SU-DHL-6 (cell line): Measurements from ENCODE around the gene LTBP2.

Experiments
- H2AFZ ChIP-seq: fragments of 200-600 bp; sonication (generic); 2 replicates; pipeline ENCODE4 v1.6.1; 2014; ENCODE audit warnings: low read depth, mild to moderate bottlenecking, moderate library complexity, mixed read lengths, antibody characterized with exemption, low read length; ENCODE audit not compliant: severe bottlenecking
- H3F3A ChIP-seq: fragments of 200-600 bp; shearing (Covaris generic); 2 replicates; pipeline ENCODE4 v1.6.0; 2016; ENCODE audit warnings: antibody characterized with exemption, mild to moderate bottlenecking; ENCODE audit not compliant: insufficient read depth
- H3K27ac ChIP-seq: fragments of 200-600 bp; sonication (generic); 2 replicates; pipeline ENCODE4 v1.5.1; 2016; ENCODE audit warnings: low read depth, mild to moderate bottlenecking, low read length, moderate library complexity, mixed read lengths
- H3K27me3 ChIP-seq: fragments of 200-600 bp; sonication (generic), shearing (Covaris generic); 2 replicates; pipeline ENCODE4 v1.6.0; 2014; ENCODE audit warnings: mild to moderate bottlenecking, low read length
- H3K36me3 ChIP-seq: fragments of 200-600 bp; sonication (generic); 2 replicates; pipeline ENCODE4 v1.6.1; 2014; ENCODE audit warnings: mild to moderate bottlenecking, low read length, mixed read lengths
- H3K4me2 ChIP-seq: fragments of 300-600, 200-600 bp; shearing (Covaris generic), sonication (generic); 2 replicates; pipeline ENCODE4 v1.6.0; 2014; ENCODE audit warnings: low read length, low read depth, mild to moderate bottlenecking; ENCODE audit not compliant: poor library complexity, severe bottlenecking
- H3K4me3 ChIP-seq: fragments of 200-600 bp; sonication (generic); 2 replicates; pipeline ENCODE4 v1.5.1; 2014; ENCODE audit warnings: antibody characterized with exemption, low read length, mild to moderate bottlenecking, mixed read lengths; ENCODE audit not compliant: insufficient read depth, poor library complexity, severe bottlenecking
- H3K79me2 ChIP-seq: fragments of 200-600 bp; sonication (generic); 2 replicates; pipeline ENCODE4 v1.6.1; 2014; ENCODE audit warnings: mild to moderate bottlenecking, low read length, moderate library complexity; ENCODE audit not compliant: insufficient read depth
- H3K9ac ChIP-seq: fragments of 200-600 bp; sonication (generic); 2 replicates; pipeline ENCODE4 v1.7.0; 2014; ENCODE audit warnings: mild to moderate bottlenecking, low read length
- H3K9me2 ChIP-seq: fragments of 200-600 bp; sonication (generic); replicated peaks from 2 replicates; pipeline ENCODE4 v1.6.1; 2014; ENCODE audit warnings: low read length; ENCODE audit not compliant: insufficient read depth
- H3K9me3 ChIP-seq: fragments of 200-600 bp; sonication (generic); 2 replicates; pipeline ENCODE4 v1.6.1; 2014; ENCODE audit warnings: low read length, mixed read lengths; ENCODE audit not compliant: insufficient read depth
- H4K20me1 ChIP-seq: fragments of 200-600 bp; sonication (generic); 2 replicates; pipeline ENCODE4 v1.6.1; 2014; ENCODE audit warnings: low read depth, mild to moderate bottlenecking, antibody characterized with exemption, low read length, moderate library complexity, mixed read lengths
- EZH2phosphoT487 ChIP-seq: fragments of 200-600 bp; sonication (generic), shearing (Covaris generic); conservative IDR thresholded peaks from 2 replicates; pipeline ENCODE4 v1.6.1; 2018; ENCODE audit warnings: mild to moderate bottlenecking, antibody characterized with exemption, low read length, moderate library complexity, mixed read lengths
- TF ChIP-seq, protein P1 (sequence below): fragments of 200-600 bp; sonication (generic); IDR thresholded peaks from one replicate; pipeline ENCODE4 v1.5.1; 2017; ENCODE audit warnings: antibody characterized with exemption, mild to moderate bottlenecking, low read length, moderate library complexity; ENCODE audit not compliant: insufficient read depth, poor library complexity, severe bottlenecking

The LTBP2 gene

DNA sequence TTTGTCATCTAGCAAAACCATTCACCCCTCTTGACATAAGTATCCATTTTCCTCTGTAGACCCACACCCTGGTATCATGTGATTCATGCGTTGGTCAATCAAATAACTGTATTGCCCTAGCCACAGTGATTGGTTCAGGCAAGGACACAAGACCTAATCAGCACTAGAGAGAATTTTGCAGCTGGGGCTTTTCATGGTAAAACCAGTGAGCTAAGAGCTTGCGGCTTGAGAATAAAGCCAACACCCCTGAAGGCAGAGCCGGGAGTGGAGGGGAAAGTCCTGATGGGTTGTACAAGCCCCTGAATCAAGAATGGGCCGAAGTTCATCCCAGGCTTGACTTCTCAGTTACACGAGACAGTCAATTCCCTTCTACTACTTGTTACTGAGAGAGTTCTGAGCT is 33.2 kb upstream of the LTBP2 start:
- Histone ChIP-seq H3K4me2 (no peak overlapping the region), H3K27me3 (no peaks in the 10 kb centered on the region), H2AFZ (no peak overlapping the region), H3K9me2 (no peaks in the 10 kb centered on the region), H3F3A (no peaks in the 10 kb centered on the region), H4K20me1 (no peaks in the 10 kb centered on the region), H3K9ac (no peak overlapping the region), H3K79me2 (no peaks in the 10 kb centered on the region), H3K36me3 (no peaks in the 10 kb centered on the region), H3K9me3 (no peaks in the 10 kb centered on the region), H3K4me3 (no peak overlapping the region), H3K27ac (no peak overlapping the region)
- TF ChIP-seq, protein P1, sequence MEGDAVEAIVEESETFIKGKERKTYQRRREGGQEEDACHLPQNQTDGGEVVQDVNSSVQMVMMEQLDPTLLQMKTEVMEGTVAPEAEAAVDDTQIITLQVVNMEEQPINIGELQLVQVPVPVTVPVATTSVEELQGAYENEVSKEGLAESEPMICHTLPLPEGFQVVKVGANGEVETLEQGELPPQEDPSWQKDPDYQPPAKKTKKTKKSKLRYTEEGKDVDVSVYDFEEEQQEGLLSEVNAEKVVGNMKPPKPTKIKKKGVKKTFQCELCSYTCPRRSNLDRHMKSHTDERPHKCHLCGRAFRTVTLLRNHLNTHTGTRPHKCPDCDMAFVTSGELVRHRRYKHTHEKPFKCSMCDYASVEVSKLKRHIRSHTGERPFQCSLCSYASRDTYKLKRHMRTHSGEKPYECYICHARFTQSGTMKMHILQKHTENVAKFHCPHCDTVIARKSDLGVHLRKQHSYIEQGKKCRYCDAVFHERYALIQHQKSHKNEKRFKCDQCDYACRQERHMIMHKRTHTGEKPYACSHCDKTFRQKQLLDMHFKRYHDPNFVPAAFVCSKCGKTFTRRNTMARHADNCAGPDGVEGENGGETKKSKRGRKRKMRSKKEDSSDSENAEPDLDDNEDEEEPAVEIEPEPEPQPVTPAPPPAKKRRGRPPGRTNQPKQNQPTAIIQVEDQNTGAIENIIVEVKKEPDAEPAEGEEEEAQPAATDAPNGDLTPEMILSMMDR, result no peak
- TF ChIP-seq EZH2phosphoT487, result no peak

DNA sequence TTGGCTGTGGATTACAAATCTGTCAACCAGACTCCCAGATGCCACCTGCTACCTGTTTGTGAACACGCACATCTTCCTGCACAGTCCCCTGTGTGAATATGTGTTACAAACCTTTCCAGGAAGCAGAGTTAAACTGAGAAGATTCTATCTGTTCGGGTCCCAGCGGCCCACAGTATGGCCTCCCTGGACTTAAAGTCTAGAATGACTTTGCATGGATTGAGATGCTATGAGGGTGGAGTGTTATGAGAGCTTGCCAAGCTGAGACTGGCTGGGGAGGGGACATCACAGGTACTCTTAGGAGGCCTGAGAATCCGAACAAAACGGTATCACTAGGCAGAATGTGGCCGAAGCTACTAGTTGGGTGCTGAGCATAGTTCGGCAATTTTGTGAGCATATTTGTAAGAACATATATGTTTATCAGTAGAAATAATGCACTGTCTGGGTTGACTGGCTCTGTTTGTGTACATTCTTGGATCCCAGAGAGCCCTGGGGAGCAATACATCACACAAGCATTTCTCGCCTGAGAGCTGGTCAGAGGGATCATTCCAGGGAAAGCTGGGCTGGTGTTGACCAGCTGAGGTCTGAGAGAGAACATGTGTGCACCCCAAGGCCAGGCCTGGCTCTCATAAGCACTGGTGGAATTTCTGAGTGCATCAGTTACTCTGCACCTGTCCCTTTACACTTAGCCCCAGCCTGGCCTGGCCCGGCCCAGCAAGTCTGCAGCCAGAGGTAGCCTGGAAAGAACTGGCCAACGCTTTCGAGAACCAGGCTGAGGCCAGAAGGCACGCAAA is 29.8 kb upstream of the LTBP2 start:
- Histone ChIP-seq H3K9ac (no peak overlapping the region), H4K20me1 (no peaks in the 10 kb centered on the region), H3K36me3 (no peaks in the 10 kb centered on the region)

DNA sequence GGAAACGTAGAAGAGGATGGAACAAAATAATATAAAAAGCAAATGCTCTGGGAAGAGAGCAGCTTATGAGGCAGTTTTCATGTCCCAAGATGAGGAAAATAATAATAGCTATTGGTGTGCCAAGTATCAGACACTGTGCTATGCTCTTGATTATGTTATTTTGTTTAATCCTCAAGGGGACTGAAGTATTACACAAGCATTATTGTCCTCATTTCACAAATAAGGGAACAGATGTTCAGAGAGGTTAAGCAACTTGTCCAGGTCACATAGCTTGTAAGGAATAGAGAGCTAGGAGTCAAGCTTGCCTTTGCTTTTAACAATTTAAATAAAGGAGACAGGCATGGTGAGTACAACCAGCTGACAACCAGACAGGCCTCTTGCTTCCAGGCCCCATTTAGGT is 26.9 kb upstream of the LTBP2 start:
- Histone ChIP-seq H3K4me3 (no peak overlapping the region), H3K9me3 (no peaks in the 10 kb centered on the region), H3K27me3 (no peaks in the 10 kb centered on the region), H4K20me1 (no peaks in the 10 kb centered on the region), H3K9ac (no peak overlapping the region), H3K79me2 (no peaks in the 10 kb centered on the region), H3K4me2 (no peak overlapping the region), H2AFZ (no peak overlapping the region), H3K9me2 (no peaks in the 10 kb centered on the region), H3K27ac (no peak overlapping the region), H3F3A (no peaks in the 10 kb centered on the region), H3K36me3 (no peaks in the 10 kb centered on the region)
- TF ChIP-seq, protein P1, result no peak
- no peak for TF ChIP-seq EZH2phosphoT487

More for the DNA sequence above, 29.8 kb upstream of the LTBP2 start:
- Histone ChIP-seq H3K27ac (no peak overlapping the region), H3K79me2 (no peaks in the 10 kb centered on the region), H3K4me3 (no peak overlapping the region), H3K4me2 (no peak overlapping the region), H3K9me2 (no peaks in the 10 kb centered on the region), H3F3A (no peaks in the 10 kb centered on the region), H3K9me3 (no peaks in the 10 kb centered on the region), H3K27me3 (no peaks in the 10 kb centered on the region), H2AFZ (no peak overlapping the region)
- TF ChIP-seq, protein P1, result no peak
- no peak for TF ChIP-seq EZH2phosphoT487
